Fibroblast of the conjunctiva (primary cell): Measurements from ENCODE around the gene SNRNP35.
"Not testable (repeated sequence)": the region's sequence is repeated elsewhere in the genome, so short reads cannot be mapped to it uniquely, and the experiment has no call there.

Experiments used
- DNase-seq: peaks from one replicate; pipeline ENCODE4 v3.0.0-alpha.2; 2010; ENCODE audit warnings: low read depth

Gene SNRNP35

GRCh38 chr12:123449249-123449733 lies 8.6 kb upstream of the SNRNP35 start:
- DNase-seq = no peak

GRCh38 chr12:123449856-123450255 lies 8.1 kb upstream of the SNRNP35 start:
- DNase-seq = no peak

GRCh38 chr12:123450636-123451035 lies 7.3 kb upstream of the SNRNP35 start:
- no peak for DNase-seq

GRCh38 chr12:123452276-123452550 lies 5.7 kb upstream of the SNRNP35 start:
- DNase-seq = not testable (repeated sequence)

GRCh38 chr12:123453165-123453564 lies 4.8 kb upstream of the SNRNP35 start:
- DNase-seq = no peak

- DNase-seq = not testable (repeated sequence)
These were observed 5.2 kb downstream of the SNRNP35 start for GRCh38 chr12:123463174-123463573.

GRCh38 chr12:123465084-123465483 lies 7.1 kb downstream of the SNRNP35 start:
- DNase-seq = no peak

- DNase-seq = no peak
These were observed 10.8 kb downstream of the SNRNP35 start for GRCh38 chr12:123468786-123469185.

GRCh38 chr12:123469978-123470377 lies 12.0 kb downstream of the SNRNP35 start:
- DNase-seq = no peak

GRCh38 chr12:123471374-123472068 lies 13.6 kb downstream of the SNRNP35 start:
- DNase-seq = peak; percentile 79

- DNase-seq = no peak
These were observed 14.5 kb downstream of the SNRNP35 start for GRCh38 chr12:123472438-123472849.

- DNase-seq = no peak
These were observed 16.7 kb downstream of the SNRNP35 start for GRCh38 chr12:123474485-123475245.

- no peak for DNase-seq
These were observed 17.3 kb downstream of the SNRNP35 start for GRCh38 chr12:123475246-123475703.

- no peak for DNase-seq
These were observed 20.1 kb downstream of the SNRNP35 start for GRCh38 chr12:123478069-123478468.

- no peak for DNase-seq
These were observed 20.8 kb downstream of the SNRNP35 start for GRCh38 chr12:123478762-123479161.

- no peak for DNase-seq
These were observed 21.7 kb downstream of the SNRNP35 start for GRCh38 chr12:123479442-123480180.

GRCh38 chr12:123481251-123481650 lies 23.3 kb downstream of the SNRNP35 start:
- not testable (repeated sequence) for DNase-seq

- DNase-seq = no peak
These were observed 24.9 kb downstream of the SNRNP35 start for GRCh38 chr12:123482876-123483275.

GRCh38 chr12:123483602-123484248 lies 25.8 kb downstream of the SNRNP35 start:
- DNase-seq = no peak

- DNase-seq = no peak
These were observed 27.8 kb downstream of the SNRNP35 start for GRCh38 chr12:123485756-123486155.

GRCh38 chr12:123487428-123487827 lies 29.5 kb downstream of the SNRNP35 start:
- no peak for DNase-seq

GRCh38 chr12:123488539-123489230 lies 30.7 kb downstream of the SNRNP35 start:
- no peak for DNase-seq
